CD14-positive monocyte (primary cell): Measurements from ENCODE around the gene CBR4. TPM values are rescaled to one million over a fixed set of nuclear protein-coding genes. Genes with fewer than 3 reads are reported as not detected.

Experiments used
- DNase-seq, 3 donors: peaks; one replicate each; pipeline ENCODE4 v3.0.0-alpha.2; 2011 to 2022
- H2AFZ ChIP-seq: 2 replicates; pipeline ENCODE4 v1.6.0; 2012; ENCODE audit warnings: mild to moderate bottlenecking, low read depth, low read length, inconsistent platforms; ENCODE audit not compliant: insufficient read depth, poor library complexity, severe bottlenecking
- H3K27ac ChIP-seq, 2 donors: 1 replicate in 1 of 2; 2 replicates in 1 of 2; pipeline ENCODE4 v1.5.1; 2012 to 2013; ENCODE audit warnings: low read length in 2 of 2, control low read depth in 1 of 2, inconsistent platforms in 1 of 2, low read depth in 1 of 2, mild to moderate bottlenecking in 1 of 2
- H3K27me3 ChIP-seq, 2 donors: one replicate each; pipeline versions ENCODE4 v1.6.0 to v1.6.1; 2011 to 2013; ENCODE audit warnings: low read length in 2 of 2; ENCODE audit not compliant: control insufficient read depth in 2 of 2, insufficient read depth in 2 of 2
- H3K36me3 ChIP-seq, 2 donors: replicated peaks in 1 of 2; 1 replicate in 1 of 2; 2 replicates in 1 of 2; pipeline versions ENCODE4 v1.5.1 to v1.6.1; 2012 to 2013; ENCODE audit warnings: low read length in 2 of 2, control low read depth in 1 of 2, inconsistent platforms in 1 of 2, mild to moderate bottlenecking in 1 of 2; ENCODE audit not compliant: insufficient read depth in 2 of 2, control insufficient read depth in 1 of 2
- H3K4me1 ChIP-seq, 2 donors: 1 replicate in 1 of 2; 2 replicates in 1 of 2; pipeline versions ENCODE4 v1.5.1 to v1.6.1; 2012 to 2013; ENCODE audit warnings: low read length in 2 of 2, control low read depth in 1 of 2, inconsistent platforms in 1 of 2, mild to moderate bottlenecking in 1 of 2, moderate library complexity in 1 of 2; ENCODE audit not compliant: insufficient read depth in 2 of 2, control insufficient read depth in 1 of 2
- H3K4me2 ChIP-seq: replicated peaks from 2 replicates; pipeline ENCODE3; 2012; ENCODE audit warnings: low read length, moderate library complexity, mild to moderate bottlenecking; ENCODE audit not compliant: poor library complexity, severe bottlenecking; ENCODE audit errors: extremely low read depth
- H3K4me3 ChIP-seq, 3 experiments: fragments of 200-600 bp in 1 of 3; sonication (generic) in 1 of 3; replicated peaks in 1 of 3; 1 replicate in 2 of 3; 2 replicates in 1 of 3; pipeline ENCODE4 v1.5.1; 2011 to 2013; ENCODE audit warnings: low read length in 3 of 3, mild to moderate bottlenecking in 3 of 3, control low read depth in 2 of 3, low read depth in 2 of 3, inconsistent platforms in 1 of 3, moderate library complexity in 1 of 3
- H3K79me2 ChIP-seq: 2 replicates; pipeline ENCODE4 v1.6.0; 2012; ENCODE audit warnings: mild to moderate bottlenecking, control low read depth, inconsistent platforms, low read length, moderate library complexity; ENCODE audit not compliant: insufficient read depth
- H3K9ac ChIP-seq: 2 replicates; pipeline ENCODE4 v1.6.0; 2017; ENCODE audit warnings: low read length, mild to moderate bottlenecking; ENCODE audit not compliant: insufficient read depth, poor library complexity, severe bottlenecking
- H3K9me3 ChIP-seq, 2 donors: replicated peaks in 1 of 2; 1 replicate in 1 of 2; 2 replicates in 1 of 2; pipeline versions ENCODE4 v1.5.1 to v1.6.1; 2012 to 2013; ENCODE audit warnings: low read length in 2 of 2, control low read depth in 1 of 2; ENCODE audit not compliant: control insufficient read depth in 1 of 2, insufficient read depth in 1 of 2
- H4K20me1 ChIP-seq: 2 replicates; pipeline ENCODE4 v1.6.0; 2012; ENCODE audit warnings: mild to moderate bottlenecking, low read length, control low read depth, moderate library complexity; ENCODE audit not compliant: insufficient read depth
- H3K27ac Mint-ChIP-seq, 7 donors: one replicate each; pipeline ENCODE4 v1.8.0; 2020; ENCODE audit warnings: mild to moderate bottlenecking in 7 of 7, mixed read lengths in 7 of 7, moderate library complexity in 6 of 7, inconsistent platforms in 2 of 7
- H3K27me3 Mint-ChIP-seq, 3 donors: one replicate each; pipeline ENCODE4 v1.8.0; 2021 to 2022; ENCODE audit warnings: low read depth in 3 of 3, mild to moderate bottlenecking in 3 of 3, mixed read lengths in 3 of 3, moderate library complexity in 3 of 3, inconsistent platforms in 1 of 3
- H3K36me3 Mint-ChIP-seq, 2 donors: one replicate each; pipeline ENCODE4 v1.8.0; 2020; ENCODE audit warnings: mixed read lengths in 2 of 2, inconsistent platforms in 1 of 2, mild to moderate bottlenecking in 1 of 2
- H3K4me1 Mint-ChIP-seq: one replicate; pipeline ENCODE4 v1.8.0; 2020; ENCODE audit warnings: mild to moderate bottlenecking, mixed read lengths
- H3K4me3 Mint-ChIP-seq, 2 donors: one replicate each; pipeline ENCODE4 v1.8.0; 2020; ENCODE audit warnings: mild to moderate bottlenecking in 2 of 2, mixed read lengths in 2 of 2, moderate library complexity in 1 of 2
- H3K9me3 Mint-ChIP-seq, 7 donors: one replicate each; pipeline ENCODE4 v1.8.0; 2020 to 2022; ENCODE audit warnings: mixed read lengths in 7 of 7, mild to moderate bottlenecking in 6 of 7, moderate library complexity in 6 of 7, inconsistent platforms in 2 of 7
- WGBS: methylation state at CpG from one replicate; pipeline ENCODE4 v1.1.5; 2013; ENCODE audit warnings: missing lambda C conversion rate; ENCODE audit not compliant: insufficient coverage; 5-methylcytosine and 5-hydroxymethylcytosine counted together
- intact Hi-C, 2 donors: fragments of 100-400 bp; cut with micrococcal nuclease; formaldehyde crosslinking; loops; one replicate each; pipeline versions ENCODE4 v1.15.0 to v1.15.1; 2023
- polyA plus RNA-seq, 3 donors: library from polyadenylated mRNA; depleted of rRNA in 1 of 3; unstranded in 2 of 3; stranded (reverse) in 1 of 3; fragments of 300-500 nt in 2 of 3; fragments of >200 nt in 1 of 3; fragmentation: Illumina TruSeq in 2 of 3; gene quantifications; 1 replicate in 2 of 3; 2 replicates in 1 of 3; pipeline ENCODE4 v1.2.3, GENCODE V29; 2012 to 2021
- TF ChIP-seq, protein P1 (sequence below): fragments of 200-600 bp; IDR thresholded peaks from one replicate; pipeline ENCODE4 v1.8.0; 2022; ENCODE audit warnings: antibody characterized with exemption, mild to moderate bottlenecking

Gene CBR4
- polyA plus RNA-seq, 3 donors = 2.8 to 4.2 (median 4.1) TPM

DNA sequence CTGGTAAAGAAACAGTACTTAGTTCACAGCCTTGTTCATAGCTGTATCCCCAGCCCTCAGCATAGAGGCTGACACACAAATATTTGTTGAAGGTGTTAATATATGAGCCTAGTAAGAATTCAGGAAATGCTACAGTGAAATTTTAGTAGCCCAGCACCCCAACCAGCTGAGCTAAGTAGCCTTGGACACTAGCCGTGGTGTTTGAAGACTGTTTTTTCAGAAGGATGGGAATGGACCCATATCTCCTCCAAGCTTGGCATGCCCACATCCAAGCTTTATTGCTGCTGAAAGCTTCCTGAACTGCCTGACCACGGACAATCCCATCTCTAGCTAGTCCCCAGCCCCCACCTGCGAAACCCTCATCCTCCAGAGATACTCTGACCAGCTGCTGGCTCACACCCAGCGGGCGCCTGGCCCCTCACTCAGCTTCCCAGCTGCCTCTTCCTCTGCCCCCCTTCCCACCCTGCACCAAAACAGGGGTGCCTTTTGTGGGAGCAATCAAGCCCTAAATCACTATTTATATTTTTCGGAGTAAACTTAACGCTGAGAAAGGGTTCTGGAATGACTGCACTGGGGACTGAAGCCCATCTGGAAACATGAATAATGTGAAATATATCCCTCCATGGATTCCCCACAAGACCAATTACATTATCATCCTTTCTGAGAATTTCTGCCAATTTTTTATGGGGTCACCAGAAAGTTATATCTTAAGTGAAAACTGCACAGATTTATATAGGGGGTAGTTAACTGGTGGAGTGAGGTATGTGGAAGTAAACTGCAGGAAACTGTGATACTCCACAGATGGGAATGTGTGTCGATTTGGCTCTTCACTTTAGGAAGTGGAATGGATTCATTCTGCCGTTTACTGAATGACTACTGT, 41.1 kb upstream of the CBR4 start:
- WGBS = 86% methylated on average over 6 of the region's 9 CpGs

GRCh38 chr4:169050284-169050683, 40.2 kb upstream of the CBR4 start:
- no peak overlapping the region for H3K4me3 ChIP-seq
- H3K4me2 ChIP-seq = no peak overlapping the region
- H3K27me3 ChIP-seq = no peaks in the 10 kb centered on the region
- H3K36me3 ChIP-seq = no peaks in the 10 kb centered on the region
- Mint-ChIP-seq H3K4me3 (no peak overlapping the region), H3K27me3 (peaks cover 0 to 3% (median 0%) of the 10 kb centered on the region in 3 donors), H3K36me3 (no peaks in the 10 kb centered on the region), H3K27ac (no peak overlapping the region), H3K9me3 (no peaks in the 10 kb centered on the region), H3K4me1 (no peaks in the 10 kb centered on the region)
- no peaks in the 10 kb centered on the region for H3K9me3 ChIP-seq
- no peak overlapping the region for H3K9ac ChIP-seq
- DNase-seq = no peak
- H4K20me1 ChIP-seq = no peaks in the 10 kb centered on the region
- no peaks in the 10 kb centered on the region for H3K4me1 ChIP-seq
- 94% methylated on average over 6 of the region's 7 CpGs for WGBS
- no peaks in the 10 kb centered on the region for H3K79me2 ChIP-seq
- H2AFZ ChIP-seq = no peak overlapping the region
- no peak overlapping the region for H3K27ac ChIP-seq
- intact Hi-C loops = no loop called here
- TF ChIP-seq, protein P1, sequence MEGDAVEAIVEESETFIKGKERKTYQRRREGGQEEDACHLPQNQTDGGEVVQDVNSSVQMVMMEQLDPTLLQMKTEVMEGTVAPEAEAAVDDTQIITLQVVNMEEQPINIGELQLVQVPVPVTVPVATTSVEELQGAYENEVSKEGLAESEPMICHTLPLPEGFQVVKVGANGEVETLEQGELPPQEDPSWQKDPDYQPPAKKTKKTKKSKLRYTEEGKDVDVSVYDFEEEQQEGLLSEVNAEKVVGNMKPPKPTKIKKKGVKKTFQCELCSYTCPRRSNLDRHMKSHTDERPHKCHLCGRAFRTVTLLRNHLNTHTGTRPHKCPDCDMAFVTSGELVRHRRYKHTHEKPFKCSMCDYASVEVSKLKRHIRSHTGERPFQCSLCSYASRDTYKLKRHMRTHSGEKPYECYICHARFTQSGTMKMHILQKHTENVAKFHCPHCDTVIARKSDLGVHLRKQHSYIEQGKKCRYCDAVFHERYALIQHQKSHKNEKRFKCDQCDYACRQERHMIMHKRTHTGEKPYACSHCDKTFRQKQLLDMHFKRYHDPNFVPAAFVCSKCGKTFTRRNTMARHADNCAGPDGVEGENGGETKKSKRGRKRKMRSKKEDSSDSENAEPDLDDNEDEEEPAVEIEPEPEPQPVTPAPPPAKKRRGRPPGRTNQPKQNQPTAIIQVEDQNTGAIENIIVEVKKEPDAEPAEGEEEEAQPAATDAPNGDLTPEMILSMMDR = no peak

More for the DNA sequence above, 41.1 kb upstream of the CBR4 start:
- Histone ChIP-seq H3K9ac (no peak overlapping the region), H3K4me1 (no peaks in the 10 kb centered on the region), H3K9me3 (no peaks in the 10 kb centered on the region), H3K27ac (no peak overlapping the region), H3K27me3 (no peaks in the 10 kb centered on the region), H3K79me2 (no peaks in the 10 kb centered on the region), H3K4me2 (no peak overlapping the region), H3K4me3 (no peak overlapping the region), H3K36me3 (no peaks in the 10 kb centered on the region), H4K20me1 (no peaks in the 10 kb centered on the region), H2AFZ (no peak overlapping the region)
- DNase-seq = no peak
- no peak overlapping the region for H3K4me3 Mint-ChIP-seq
- H3K9me3 Mint-ChIP-seq = no peaks in the 10 kb centered on the region
- no peaks in the 10 kb centered on the region for H3K4me1 Mint-ChIP-seq
- H3K36me3 Mint-ChIP-seq = no peaks in the 10 kb centered on the region
- intact Hi-C loops = no loop called here
- peak overlapping the region in 1 of 7 donors; percentile 8 for H3K27ac Mint-ChIP-seq
- TF ChIP-seq, protein P1 = no peak
- peaks cover 0 to 4% (median 0%) of the 10 kb centered on the region in 3 donors for H3K27me3 Mint-ChIP-seq
